Measurements from ENCODE around the gene PRF1. TPM values are rescaled to one million over a fixed set of nuclear protein-coding genes. Genes with fewer than 3 reads are reported as not detected.
A peak's percentile ranks its signal among the peaks of the same experiment; 100 is the strongest.

PRF1 gene
- total and polyA plus RNA-seq, 12 donors = 0.17 to 4.1 (median 1.6) TPM

GRCh38 chr10:70550459-70550858, 52.1 kb downstream of the PRF1 start:
- Histone ChIP-seq H3K9me3 (replicated peaks in 1 of 3) (no peaks in the 10 kb centered on the region), H3K36me3 (replicated peaks in 1 of 2) (no peaks in the 10 kb centered on the region)
- intact Hi-C loops (cut with DNase I) = loop anchor here in 1 of 2 donors (2.0 to 5.0 kb wide), 2 partner anchors 210 to 332 kb away; no protein-coding TSS in a partner anchor

GRCh38 chr10:70549962-70550458, 52.5 kb downstream of the PRF1 start:
- no peaks in the 10 kb centered on the region for H3K36me3 ChIP-seq (replicated peaks in 1 of 2)
- intact Hi-C loops (cut with DNase I) = loop anchor here (2.0 to 5.0 kb wide), 3 partner anchors 211 to 332 kb away; no protein-coding TSS in a partner anchor

More at GRCh38 chr10:70550459-70550858, 52.1 kb downstream of the PRF1 start:
- Histone ChIP-seq H3K27ac (no peak overlapping the region), H3K27me3 (no peaks in the 10 kb centered on the region), H3K4me3 (no peak overlapping the region), H3K4me1 (replicated peaks in 1 of 2) (no peaks in the 10 kb centered on the region)
- DNase-seq = no peak
- no peak for TF ChIP-seq POLR2A (IDR thresholded peaks at IDR 0.05)
- TF ChIP-seq, protein P1, sequence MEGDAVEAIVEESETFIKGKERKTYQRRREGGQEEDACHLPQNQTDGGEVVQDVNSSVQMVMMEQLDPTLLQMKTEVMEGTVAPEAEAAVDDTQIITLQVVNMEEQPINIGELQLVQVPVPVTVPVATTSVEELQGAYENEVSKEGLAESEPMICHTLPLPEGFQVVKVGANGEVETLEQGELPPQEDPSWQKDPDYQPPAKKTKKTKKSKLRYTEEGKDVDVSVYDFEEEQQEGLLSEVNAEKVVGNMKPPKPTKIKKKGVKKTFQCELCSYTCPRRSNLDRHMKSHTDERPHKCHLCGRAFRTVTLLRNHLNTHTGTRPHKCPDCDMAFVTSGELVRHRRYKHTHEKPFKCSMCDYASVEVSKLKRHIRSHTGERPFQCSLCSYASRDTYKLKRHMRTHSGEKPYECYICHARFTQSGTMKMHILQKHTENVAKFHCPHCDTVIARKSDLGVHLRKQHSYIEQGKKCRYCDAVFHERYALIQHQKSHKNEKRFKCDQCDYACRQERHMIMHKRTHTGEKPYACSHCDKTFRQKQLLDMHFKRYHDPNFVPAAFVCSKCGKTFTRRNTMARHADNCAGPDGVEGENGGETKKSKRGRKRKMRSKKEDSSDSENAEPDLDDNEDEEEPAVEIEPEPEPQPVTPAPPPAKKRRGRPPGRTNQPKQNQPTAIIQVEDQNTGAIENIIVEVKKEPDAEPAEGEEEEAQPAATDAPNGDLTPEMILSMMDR (IDR thresholded peaks at IDR 0.05) = no peak
- 76 to 82% (median 78%) methylated on average over 6 of the region's 6 CpGs for WGBS, 4 donors

GRCh38 chr10:70549351-70549961, 53.1 kb downstream of the PRF1 start:
- intact Hi-C loops (cut with DNase I) = loop anchor here in 1 of 2 donors (5.0 kb wide), 1 partner anchor 213 kb away; no protein-coding TSS in a partner anchor
- 80 to 85% (median 84%) methylated on average over 9 to 12 of the region's 12 CpGs for WGBS, 4 donors
- no peak overlapping the region for H3K4me3 ChIP-seq
- no peaks in the 10 kb centered on the region for H3K9me3 ChIP-seq (replicated peaks in 1 of 3)
- H3K27ac ChIP-seq = no peak overlapping the region
- TF ChIP-seq, protein P1 (IDR thresholded peaks at IDR 0.05) = no peak
- TF ChIP-seq POLR2A (IDR thresholded peaks at IDR 0.05) = no peak
- no peaks in the 10 kb centered on the region for H3K27me3 ChIP-seq
- H3K4me1 ChIP-seq (replicated peaks in 1 of 2) = no peaks in the 10 kb centered on the region
- H3K36me3 ChIP-seq (replicated peaks in 1 of 2) = no peaks in the 10 kb centered on the region
- no peak for DNase-seq

More at GRCh38 chr10:70549962-70550458, 52.5 kb downstream of the PRF1 start:
- no peak overlapping the region for H3K4me3 ChIP-seq
- peak; percentile 48 to 87 (median 69) for DNase-seq
- H3K27me3 ChIP-seq = no peaks in the 10 kb centered on the region
- 72 to 100% (median 76%) methylated on average over 1 to 3 of the region's 3 CpGs for WGBS, 4 donors
- TF ChIP-seq, protein P1 (IDR thresholded peaks at IDR 0.05) = peak; percentile 87 to 94 (median 89)
- TF ChIP-seq POLR2A (IDR thresholded peaks at IDR 0.05) = no peak
- H3K4me1 ChIP-seq (replicated peaks in 1 of 2) = no peaks in the 10 kb centered on the region
- H3K27ac ChIP-seq = no peak overlapping the region
- no peaks in the 10 kb centered on the region for H3K9me3 ChIP-seq (replicated peaks in 1 of 3)

Other genes starting within 250 kb of the PRF1 start
- 10 to 100 TPM in 3 of 9 donors, 1 to 10 TPM in 6; 4.9 to 24.1 (median 8.8) TPM for gene LRRC20, start 220.1 kb downstream of the PRF1 start, total RNA-seq
- gene LRRC20, start 220.1 kb downstream of the PRF1 start, polyA plus RNA-seq = 1 to 10 TPM; 1.7 to 6.0 (median 3.5) TPM
- gene EIF4EBP2, start 198.6 kb downstream of the PRF1 start, total RNA-seq = 100 to 1,000 TPM in 1 of 9 donors, 10 to 100 TPM in 8; 59.8 to 106 (median 71.6) TPM
- gene EIF4EBP2, start 198.6 kb downstream of the PRF1 start, polyA plus RNA-seq = 10 to 100 TPM; 17.7 to 57.9 (median 17.8) TPM
- gene NODAL, start 161.1 kb downstream of the PRF1 start, total RNA-seq = not detected
- gene NODAL, start 161.1 kb downstream of the PRF1 start, polyA plus RNA-seq = not detected
- gene PALD1, start 124.0 kb downstream of the PRF1 start, total RNA-seq = 10 to 100 TPM in 4 of 9 donors, 1 to 10 TPM in 5; 2.1 to 16.2 (median 8.1) TPM
- 1 to 10 TPM; 2.0 to 7.6 (median 5.5) TPM for gene PALD1, start 124.0 kb downstream of the PRF1 start, polyA plus RNA-seq
- gene ADAMTS14, start 69.8 kb upstream of the PRF1 start, total RNA-seq = under 1 TPM in 6 of 9 donors, not detected in 3; under 0.01 to 0.61 (median 0.25) TPM
- 1 to 10 TPM in 1 of 3 donors, under 1 TPM in 2; 0.07 to 1.2 (median 0.40) TPM for gene ADAMTS14, start 69.8 kb upstream of the PRF1 start, polyA plus RNA-seq
- gene TBATA, start 182.6 kb upstream of the PRF1 start, total RNA-seq = not detected
- under 1 TPM in 1 of 3 donors, not detected in 2; 0.17 TPM for gene TBATA, start 182.6 kb upstream of the PRF1 start, polyA plus RNA-seq
- 10 to 100 TPM; 31.3 to 47.9 (median 35.3) TPM for gene SGPL1, start 213.2 kb upstream of the PRF1 start, total RNA-seq
- gene SGPL1, start 213.2 kb upstream of the PRF1 start, polyA plus RNA-seq = 10 to 100 TPM in 2 of 3 donors, 1 to 10 TPM in 1; 8.7 to 17.0 (median 16.0) TPM